ENCODE data around the gene APOBEC3H.

GRCh38 chr22:39142088-39142680 is 45.1 kb downstream of the APOBEC3H start:
- TF ChIP-seq CTCF (IDR thresholded peaks at IDR 0.05; ENCODE audit: insufficient read depth, low read length, poor library complexity, severe bottlenecking), result no peak
- TF ChIP-seq EZH2phosphoT487 (conservative IDR thresholded peaks at IDR 0.05; ENCODE audit: low read length), result no peak

All from SU-DHL-6 (cell line).